ENCODE results near the gene NRCAM. TPM values are rescaled to one million over a fixed set of nuclear protein-coding genes. Genes with fewer than 3 reads are reported as not detected.

The NRCAM gene
- total and polyA plus RNA-seq, 10 of the 15 experiments (the other 5 are each of a cell fraction or from before 2014, with no cell fraction given), result 0.30 to 2.0 (median 1.0) TPM

DNA sequence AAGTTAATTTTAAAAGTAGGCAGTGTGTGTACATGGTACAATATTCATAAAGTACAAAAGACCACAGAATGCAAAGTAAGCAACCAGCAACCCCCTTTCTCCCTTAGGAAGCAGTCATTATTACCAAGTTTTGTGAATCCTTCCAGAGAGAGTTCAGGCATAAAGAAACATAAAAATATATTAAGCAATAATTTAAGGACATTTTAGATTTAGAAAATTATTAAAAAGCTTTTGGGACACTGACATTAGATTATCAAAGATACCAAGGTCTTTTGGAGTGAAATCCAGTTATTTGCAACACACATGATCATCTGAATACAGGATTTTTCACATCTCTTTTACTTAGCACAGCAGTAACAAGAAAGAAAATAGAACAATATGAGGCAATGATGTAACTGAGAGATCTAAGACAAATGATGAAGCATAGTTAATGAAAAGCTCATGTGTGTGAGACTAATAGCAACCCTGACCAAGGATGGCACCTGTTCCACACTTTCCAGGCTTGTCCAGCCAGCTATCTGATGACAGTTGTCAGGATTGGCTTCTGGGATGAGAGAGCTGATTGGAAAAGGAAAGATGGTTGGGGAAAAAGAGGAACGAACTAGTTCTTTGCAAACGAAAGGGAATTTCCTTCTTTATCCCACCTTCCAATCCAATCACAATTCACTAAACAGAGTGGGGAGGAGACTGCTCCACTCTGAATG lies 210.6 kb downstream of the NRCAM start:
- H3K4me3 ChIP-seq, result no peak overlapping the region
- H3K79me2 ChIP-seq (ENCODE audit: control insufficient read depth, insufficient read depth, low read length), result no peaks in the 10 kb centered on the region
- H3K4me1 ChIP-seq (ENCODE audit: control insufficient read depth, insufficient read depth, low read length), result 0 out of 2 replicates have a peak, but pooled peaks cover 3% of the 10 kb centered on the region
- no TSS peak for BruUV-seq (replicated peaks)
- intact Hi-C loops (cut with micrococcal nuclease; ENCODE audit: unreplicated experiment) (no loop called here), in situ Hi-C loops (cut with MboI) (no loop called here)
- H3K4me2 ChIP-seq (ENCODE audit: control insufficient read depth, insufficient read depth), result no peak overlapping the region
- H4K20me1 ChIP-seq (ENCODE audit: control insufficient read depth, insufficient read depth), result no peaks in the 10 kb centered on the region
- 48% methylated on average over 2 of the region's 2 CpGs for WGBS (ENCODE audit: insufficient coverage, insufficient replicate concordance, low lambda C conversion rate, missing lambda C conversion rate)
- H3K27ac ChIP-seq (ENCODE audit: control insufficient read depth, insufficient read depth), result no peak overlapping the region
- POLR2A ChIA-PET, result no interaction called here
- RAD21 ChIA-PET (ENCODE audit: unreplicated experiment), result interaction anchor here (1.4 kb wide), 1 partner anchor 38 kb away, joined by 3 read pairs; no protein-coding TSS in a partner anchor
- DNase-seq (ENCODE audit: low read depth, low spot score) (no peak), ATAC-seq (peak; percentile 31), FAIRE-seq (no peak)
- no peak overlapping the region for H3K9ac ChIP-seq (ENCODE audit: control insufficient read depth, insufficient read depth, low read length)
- TF ChIP-seq, protein P1, sequence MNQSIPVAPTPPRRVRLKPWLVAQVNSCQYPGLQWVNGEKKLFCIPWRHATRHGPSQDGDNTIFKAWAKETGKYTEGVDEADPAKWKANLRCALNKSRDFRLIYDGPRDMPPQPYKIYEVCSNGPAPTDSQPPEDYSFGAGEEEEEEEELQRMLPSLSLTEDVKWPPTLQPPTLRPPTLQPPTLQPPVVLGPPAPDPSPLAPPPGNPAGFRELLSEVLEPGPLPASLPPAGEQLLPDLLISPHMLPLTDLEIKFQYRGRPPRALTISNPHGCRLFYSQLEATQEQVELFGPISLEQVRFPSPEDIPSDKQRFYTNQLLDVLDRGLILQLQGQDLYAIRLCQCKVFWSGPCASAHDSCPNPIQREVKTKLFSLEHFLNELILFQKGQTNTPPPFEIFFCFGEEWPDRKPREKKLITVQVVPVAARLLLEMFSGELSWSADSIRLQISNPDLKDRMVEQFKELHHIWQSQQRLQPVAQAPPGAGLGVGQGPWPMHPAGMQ (IDR thresholded peaks at IDR 0.05; ENCODE audit: borderline replicate concordance), result no peak
- TF ChIP-seq, protein P2, sequence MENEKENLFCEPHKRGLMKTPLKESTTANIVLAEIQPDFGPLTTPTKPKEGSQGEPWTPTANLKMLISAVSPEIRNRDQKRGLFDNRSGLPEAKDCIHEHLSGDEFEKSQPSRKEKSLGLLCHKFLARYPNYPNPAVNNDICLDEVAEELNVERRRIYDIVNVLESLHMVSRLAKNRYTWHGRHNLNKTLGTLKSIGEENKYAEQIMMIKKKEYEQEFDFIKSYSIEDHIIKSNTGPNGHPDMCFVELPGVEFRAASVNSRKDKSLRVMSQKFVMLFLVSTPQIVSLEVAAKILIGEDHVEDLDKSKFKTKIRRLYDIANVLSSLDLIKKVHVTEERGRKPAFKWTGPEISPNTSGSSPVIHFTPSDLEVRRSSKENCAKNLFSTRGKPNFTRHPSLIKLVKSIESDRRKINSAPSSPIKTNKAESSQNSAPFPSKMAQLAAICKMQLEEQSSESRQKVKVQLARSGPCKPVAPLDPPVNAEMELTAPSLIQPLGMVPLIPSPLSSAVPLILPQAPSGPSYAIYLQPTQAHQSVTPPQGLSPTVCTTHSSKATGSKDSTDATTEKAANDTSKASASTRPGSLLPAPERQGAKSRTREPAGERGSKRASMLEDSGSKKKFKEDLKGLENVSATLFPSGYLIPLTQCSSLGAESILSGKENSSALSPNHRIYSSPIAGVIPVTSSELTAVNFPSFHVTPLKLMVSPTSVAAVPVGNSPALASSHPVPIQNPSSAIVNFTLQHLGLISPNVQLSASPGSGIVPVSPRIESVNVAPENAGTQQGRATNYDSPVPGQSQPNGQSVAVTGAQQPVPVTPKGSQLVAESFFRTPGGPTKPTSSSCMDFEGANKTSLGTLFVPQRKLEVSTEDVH (IDR thresholded peaks at IDR 0.05; ENCODE audit: low read depth, partially characterized antibody), result no peak
- no peak for TF ChIP-seq ZNF24 (IDR thresholded peaks at IDR 0.05)
- H3K9me3 ChIP-seq (replicated peaks; ENCODE audit: control insufficient read depth, insufficient read depth, low read length), result no peaks in the 10 kb centered on the region
- CTCF ChIA-PET, result interaction anchor here (0.6 to 0.9 kb wide), 2 partner anchors 9 to 1458 kb away, joined by 3 to 6 read pairs; no protein-coding TSS in a partner anchor
- SMC1A ChIA-PET (ENCODE audit: uncharacterized antibody, unreplicated experiment), result interaction anchor here (0.8 to 3.0 kb wide), 2 partner anchors 9 to 17 kb away, joined by 3 to 14 read pairs; no protein-coding TSS in a partner anchor
- no peak overlapping the region; the same call in 1 of the 2 replicates for H2AFZ ChIP-seq (ENCODE audit: control insufficient read depth, low read depth, low read length)
- no peaks in the 10 kb centered on the region for H3K36me3 ChIP-seq (ENCODE audit: control insufficient read depth in 2 of 2, insufficient read depth in 2 of 2, low read length in 1 of 2)
- no peaks in the 10 kb centered on the region for H3K27me3 ChIP-seq (replicated peaks in 1 of 2; ENCODE audit: control insufficient read depth in 2 of 2, insufficient read depth in 2 of 2, low read length in 1 of 2)
